Heart right ventricle (tissue), 16 donors: ENCODE results near the gene KDM4D. TPM values are rescaled to one million over a fixed set of nuclear protein-coding genes. Genes with fewer than 3 reads are reported as not detected.
"Not testable (repeated sequence)": the region's sequence is repeated elsewhere in the genome, so short reads cannot be mapped to it uniquely, and the experiment has no call there.

Source experiments
- ATAC-seq, 8 donors: fragments of 200-7000 bp; cut with Tn5 transposase; one replicate each; pipeline ENCODE4 v1.9.1; 2020; ENCODE audit warnings: mild to moderate bottlenecking in 8 of 8, moderate library complexity in 8 of 8, moderate number of reproducible peaks in 1 of 8
- DNase-seq, 2 donors: peaks; one replicate each; pipeline ENCODE4 v3.0.0-alpha.2; 2020
- H3K27ac ChIP-seq, 10 donors: fragments of 200-600 bp; sonication (generic) in 2 of 10; one replicate each; pipeline versions ENCODE4 v1.5.0 to v1.8.0; 2020 to 2022; ENCODE audit warnings: mild to moderate bottlenecking in 3 of 10
- H3K27me3 ChIP-seq, 7 donors: fragments of 200-600 bp; one replicate each; pipeline ENCODE4 v1.8.0; 2021 to 2022; ENCODE audit warnings: mild to moderate bottlenecking in 2 of 7
- H3K36me3 ChIP-seq, 9 donors: fragments of 200-600 bp; sonication (generic) in 1 of 9; one replicate each; pipeline versions ENCODE4 v1.5.0 to v1.8.0; 2020 to 2022; ENCODE audit warnings: mild to moderate bottlenecking in 2 of 9
- H3K4me1 ChIP-seq, 9 donors: fragments of 200-600 bp; sonication (generic) in 1 of 9; one replicate each; pipeline versions ENCODE4 v1.5.0 to v1.8.0; 2020 to 2022; ENCODE audit warnings: mild to moderate bottlenecking in 4 of 9
- H3K4me3 ChIP-seq, 10 donors: fragments of 200-600 bp; sonication (generic) in 2 of 10; one replicate each; pipeline versions ENCODE4 v1.5.0 to v1.8.0; 2020 to 2022; ENCODE audit warnings: mild to moderate bottlenecking in 7 of 10, moderate library complexity in 2 of 10
- H3K9me3 ChIP-seq, 11 donors: fragments of 200-600 bp in 10 of 11; sonication (generic) in 2 of 11; one replicate each; pipeline versions ENCODE4 v1.5.0 to v1.8.0; 2013 to 2022; ENCODE audit warnings: mild to moderate bottlenecking in 2 of 11, control low read depth in 1 of 11, moderate library complexity in 1 of 11
- WGBS, 2 donors: extraction: QIAGEN DNeasy Blood & Tissue Kit; methylation state at CpG; one replicate each; pipeline ENCODE4 v1.1.7; 2013; ENCODE audit warnings: inconsistent platforms in 1 of 2; 5-methylcytosine and 5-hydroxymethylcytosine counted together
- intact Hi-C, 10 donors: fragments of 100-400 bp; cut with DNase I; formaldehyde crosslinking; loops; one replicate each; pipeline versions ENCODE4 v1.11.1 to v1.14.2; 2022
- polyA plus RNA-seq, 2 donors: library from polyadenylated mRNA; stranded (reverse); fragments of 200-250 nt; gene quantifications; one replicate each; pipeline ENCODE4 v1.2.3, GENCODE V29; 2013
- total RNA-seq, 10 donors: library from RNA; stranded (reverse); fragmentation: NEBNext Ultra II Directional in 3 of 10; extraction: Animal tissue kit (Norgen Biotek cat#: 25700) in 3 of 10; gene quantifications; one replicate each; pipeline versions ENCODE4 v1.2.1 to v1.2.4, GENCODE V29; 2021 to 2023
- TF ChIP-seq, protein P1 (sequence below), 9 donors: fragments of 200-600 bp; sonication (generic) in 2 of 9; IDR thresholded peaks; one replicate each; pipeline versions ENCODE4 v1.5.0 to v1.8.0; 2021 to 2022; ENCODE audit warnings: antibody characterized with exemption in 9 of 9, mild to moderate bottlenecking in 5 of 9, moderate library complexity in 1 of 9
- donor health status: Arrhythmogenic right ventricular cardiomyopathy.
- donor health status: ischemic (EF 13 %, LVEDD 7.1; RV severe dilation, severe dysfunction).
- donor health status: healthy with polysubstance abuse.
- donor health status: DM: no; HTN: yes; CAD: no.
- donor health status: DM: no; HTN: no; CAD: no.
- donor health status: ischemic (EF 25% LVEDD 6.9; RV normal size, moderate dysfunction).
- donor health status: ischemic (EF 25% LVEDD 5.7; RV mildly dilated, moderate dysfunction).
- donor health status: healthy.
- donor health status: DM: yes; HTN: yes; CAD: no.
- donor health status: Ischemic cardiomyopathy.
- donor health status: ischemic (EF 35%, LVEDD 5.7; RV mildly dilated, moderate dysfunction).
- donor health status: nonischemic (EF 11% LVEDD 7.7; RV severe dilation, severe dysfunction).
- donor health status: DM: yes; HTN: yes; CAD: no.
- donor health status: PGD.
- donor health status: ischemic (EF 29% LVEDD 5.4; RV normal size, mild dysfunction).
- donor health status: nonischemic (EF 23%, LVEDD 6.1; RV moderate dilation, normal function).

The KDM4D gene
- total and polyA plus RNA-seq, 12 donors = 0.22 to 1.3 (median 0.96) TPM

- Histone ChIP-seq H3K27ac (no peak overlapping the region), H3K9me3 (no peaks in the 10 kb centered on the region), H3K4me3 (no peak overlapping the region), H3K36me3 (no peaks in the 10 kb centered on the region), H3K4me1 (no peaks in the 10 kb centered on the region), H3K27me3 (no peaks in the 10 kb centered on the region)
- intact Hi-C loops = no loop called here
- 85 to 86% methylated on average over 3 of the region's 3 CpGs for WGBS, 2 donors
- ATAC-seq = no peak
- TF ChIP-seq, protein P1, sequence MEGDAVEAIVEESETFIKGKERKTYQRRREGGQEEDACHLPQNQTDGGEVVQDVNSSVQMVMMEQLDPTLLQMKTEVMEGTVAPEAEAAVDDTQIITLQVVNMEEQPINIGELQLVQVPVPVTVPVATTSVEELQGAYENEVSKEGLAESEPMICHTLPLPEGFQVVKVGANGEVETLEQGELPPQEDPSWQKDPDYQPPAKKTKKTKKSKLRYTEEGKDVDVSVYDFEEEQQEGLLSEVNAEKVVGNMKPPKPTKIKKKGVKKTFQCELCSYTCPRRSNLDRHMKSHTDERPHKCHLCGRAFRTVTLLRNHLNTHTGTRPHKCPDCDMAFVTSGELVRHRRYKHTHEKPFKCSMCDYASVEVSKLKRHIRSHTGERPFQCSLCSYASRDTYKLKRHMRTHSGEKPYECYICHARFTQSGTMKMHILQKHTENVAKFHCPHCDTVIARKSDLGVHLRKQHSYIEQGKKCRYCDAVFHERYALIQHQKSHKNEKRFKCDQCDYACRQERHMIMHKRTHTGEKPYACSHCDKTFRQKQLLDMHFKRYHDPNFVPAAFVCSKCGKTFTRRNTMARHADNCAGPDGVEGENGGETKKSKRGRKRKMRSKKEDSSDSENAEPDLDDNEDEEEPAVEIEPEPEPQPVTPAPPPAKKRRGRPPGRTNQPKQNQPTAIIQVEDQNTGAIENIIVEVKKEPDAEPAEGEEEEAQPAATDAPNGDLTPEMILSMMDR (IDR thresholded peaks at IDR 0.05) = no peak
- DNase-seq = no peak
Observed at GRCh38 chr11:95028357-95028756, 54.8 kb downstream of the KDM4D start.

DNA sequence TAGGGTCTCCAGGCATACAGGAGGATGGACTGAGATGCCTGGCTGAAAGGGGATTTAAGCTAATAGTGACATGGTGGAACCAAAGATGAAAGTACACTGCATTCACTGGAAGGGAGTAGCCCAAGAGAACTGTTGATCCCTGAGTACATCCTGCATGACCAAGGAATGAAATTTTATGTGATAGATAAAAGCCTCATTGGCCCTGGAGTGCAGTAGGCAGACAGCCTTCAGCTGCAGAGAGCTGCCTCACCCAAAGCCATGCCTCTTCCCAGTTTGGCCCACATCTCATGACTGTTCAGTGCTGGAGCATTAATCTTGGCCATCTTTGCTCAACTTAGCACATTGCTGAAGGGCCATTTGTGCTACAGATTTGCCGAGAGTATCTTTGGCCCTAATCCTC, 59.5 kb downstream of the KDM4D start:
- H3K27me3 ChIP-seq = peaks cover 0 to 26% (median 18%) of the 10 kb centered on the region in 7 donors
- no peaks in the 10 kb centered on the region for H3K9me3 ChIP-seq
- DNase-seq (no peak), ATAC-seq (no peak)
- 77 to 79% methylated on average over 1 of the region's 1 CpG for WGBS, 2 donors
- intact Hi-C loops = no loop called here
- no peaks in the 10 kb centered on the region for H3K36me3 ChIP-seq
- TF ChIP-seq, protein P1 (IDR thresholded peaks at IDR 0.05) = no peak
- H3K4me3 ChIP-seq = no peak overlapping the region
- peaks cover 0 to 5% (median 0%) of the 10 kb centered on the region in 9 donors for H3K4me1 ChIP-seq
- H3K27ac ChIP-seq = no peak overlapping the region

DNA sequence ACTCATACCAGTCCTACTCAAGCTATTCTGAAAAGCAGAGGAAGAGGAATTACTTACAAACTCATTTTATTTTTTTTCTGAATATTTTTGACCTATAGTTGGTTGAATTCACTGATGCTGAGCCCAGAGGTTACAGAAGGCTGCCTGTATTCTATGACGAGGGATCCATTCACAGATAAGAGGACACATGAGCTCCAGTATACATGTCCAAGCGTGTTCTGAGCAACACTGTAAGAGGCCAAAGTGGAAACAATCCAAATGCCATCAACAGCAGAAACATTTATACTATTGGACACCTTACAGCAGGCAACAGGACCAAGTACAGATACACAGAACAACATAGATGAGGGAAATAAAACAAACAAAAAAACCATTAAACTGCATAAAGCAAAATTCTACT, 61.8 kb downstream of the KDM4D start:
- peaks cover 0 to 30% (median 18%) of the 10 kb centered on the region in 7 donors for H3K27me3 ChIP-seq
- peaks cover 0 to 5% (median 0%) of the 10 kb centered on the region in 9 donors for H3K4me1 ChIP-seq
- H3K36me3 ChIP-seq = no peaks in the 10 kb centered on the region
- TF ChIP-seq, protein P1 (IDR thresholded peaks at IDR 0.05) = no peak
- H3K4me3 ChIP-seq = no peak overlapping the region
- ATAC-seq (no peak), DNase-seq (no peak)
- intact Hi-C loops = no loop called here
- H3K27ac ChIP-seq = no peak overlapping the region
- no peaks in the 10 kb centered on the region for H3K9me3 ChIP-seq
- 74 to 80% methylated on average over 2 of the region's 2 CpGs for WGBS, 2 donors

DNA sequence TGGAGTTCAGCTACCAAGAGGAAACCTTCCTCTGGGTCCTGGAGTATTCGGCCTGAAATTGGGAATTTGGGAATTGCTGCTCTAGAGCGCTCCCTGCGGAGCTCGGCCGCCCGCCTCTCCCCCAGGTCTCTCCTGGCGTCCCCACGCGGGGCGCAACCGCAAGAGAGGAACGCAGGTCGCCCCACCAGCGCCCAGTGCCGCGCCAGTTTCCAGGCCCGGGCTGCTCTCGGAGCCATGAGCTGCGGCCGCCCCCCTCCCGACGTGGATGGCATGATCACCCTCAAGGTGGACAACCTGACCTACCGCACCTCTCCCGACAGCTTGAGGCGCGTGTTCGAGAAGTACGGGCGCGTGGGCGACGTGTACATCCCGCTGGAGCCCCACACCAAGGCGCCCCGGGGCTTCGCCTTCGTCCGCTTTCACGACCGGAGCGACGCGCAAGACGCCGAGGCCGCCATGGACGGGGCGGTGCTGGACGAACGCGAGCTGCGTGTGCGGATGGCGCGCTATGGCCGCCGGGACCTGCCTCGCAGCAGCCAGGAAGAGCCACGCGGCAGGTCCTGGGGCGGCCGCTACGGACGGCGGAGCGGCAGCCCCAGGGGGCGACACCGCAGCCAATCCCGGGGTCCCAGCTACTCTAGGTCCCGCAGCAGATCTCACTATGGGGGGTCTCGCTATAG, 64.0 kb downstream of the KDM4D start:
- H3K27me3 ChIP-seq = peaks cover 0 to 39% (median 30%) of the 10 kb centered on the region in 7 donors
- H3K4me1 ChIP-seq = not testable (repeated sequence)
- ATAC-seq = peak in 7 of 8 donors; percentile 26 to 75 (median 67)

More for the DNA sequence above, 64.0 kb downstream of the KDM4D start:
- TF ChIP-seq, protein P1 (IDR thresholded peaks at IDR 0.05) = peak in 3 of 9 donors; percentile 14 to 32 (median 18)
- H3K9me3 ChIP-seq, intact Hi-C loops, H3K27ac ChIP-seq, H3K36me3 ChIP-seq: not testable (repeated sequence)
- H3K4me3 ChIP-seq = peak overlapping the region in 9 of 10 donors; percentile 17 to 54 (median 49)
- peak in 1 of 2 donors; percentile 29 for DNase-seq
- 9 to 14% methylated on average over 71 of the region's 71 CpGs for WGBS, 2 donors
